LNCAP (cell line): ENCODE data around the gene ITGB7.

Experiments used
- TF ChIP-seq, protein P1 (sequence below): fragments of 450-650 bp; IDR thresholded peaks from 2 replicates; pipeline ENCODE4 v1.5.1; 2017; ENCODE audit warnings: mild to moderate bottlenecking

Gene ITGB7

DNA sequence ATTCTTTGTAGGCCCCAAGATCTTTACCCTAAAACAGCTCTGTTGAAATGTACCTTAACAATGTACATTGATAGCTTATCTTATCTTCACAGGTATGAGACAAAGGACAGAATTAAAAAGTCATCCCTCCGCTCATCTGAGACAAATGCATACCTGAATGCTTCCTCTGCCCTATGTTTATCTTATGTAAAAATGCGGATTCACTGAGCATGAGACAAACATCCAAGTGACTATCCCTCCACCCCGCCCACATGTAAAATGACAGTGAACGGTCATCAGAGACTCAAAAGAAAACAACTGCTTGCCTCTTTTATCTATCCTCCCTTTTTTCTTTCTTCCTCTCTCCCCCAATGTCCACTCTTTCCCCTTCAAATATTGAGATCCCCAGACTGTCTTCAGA, 63.7 kb downstream of the ITGB7 start:
- TF ChIP-seq, protein P1, sequence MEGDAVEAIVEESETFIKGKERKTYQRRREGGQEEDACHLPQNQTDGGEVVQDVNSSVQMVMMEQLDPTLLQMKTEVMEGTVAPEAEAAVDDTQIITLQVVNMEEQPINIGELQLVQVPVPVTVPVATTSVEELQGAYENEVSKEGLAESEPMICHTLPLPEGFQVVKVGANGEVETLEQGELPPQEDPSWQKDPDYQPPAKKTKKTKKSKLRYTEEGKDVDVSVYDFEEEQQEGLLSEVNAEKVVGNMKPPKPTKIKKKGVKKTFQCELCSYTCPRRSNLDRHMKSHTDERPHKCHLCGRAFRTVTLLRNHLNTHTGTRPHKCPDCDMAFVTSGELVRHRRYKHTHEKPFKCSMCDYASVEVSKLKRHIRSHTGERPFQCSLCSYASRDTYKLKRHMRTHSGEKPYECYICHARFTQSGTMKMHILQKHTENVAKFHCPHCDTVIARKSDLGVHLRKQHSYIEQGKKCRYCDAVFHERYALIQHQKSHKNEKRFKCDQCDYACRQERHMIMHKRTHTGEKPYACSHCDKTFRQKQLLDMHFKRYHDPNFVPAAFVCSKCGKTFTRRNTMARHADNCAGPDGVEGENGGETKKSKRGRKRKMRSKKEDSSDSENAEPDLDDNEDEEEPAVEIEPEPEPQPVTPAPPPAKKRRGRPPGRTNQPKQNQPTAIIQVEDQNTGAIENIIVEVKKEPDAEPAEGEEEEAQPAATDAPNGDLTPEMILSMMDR, result no peak
